ENCODE measurements around the gene LAMTOR4. TPM values are rescaled to one million over a fixed set of nuclear protein-coding genes. Genes with fewer than 3 reads are reported as not detected.

The LAMTOR4 gene
- total and polyA plus RNA-seq, 2 of the 13 experiments (the other 11 are each of a cell fraction or from before 2014, with no cell fraction given): 115 to 118 TPM

- TF ChIP-seq MLXIP (CRISPR knock-in tag; IDR thresholded peaks at IDR 0.05; ENCODE audit: borderline replicate concordance): no peak
- TF ChIP-seq GPN1 (CRISPR knock-in tag; IDR thresholded peaks at IDR 0.05; ENCODE audit: borderline replicate concordance): no peak
- TF ChIP-seq SAP130 (CRISPR knock-in tag; IDR thresholded peaks at IDR 0.05; ENCODE audit: low read depth): peak; percentile 84
- TF ChIP-seq ZNF570 (CRISPR knock-in tag; IDR thresholded peaks at IDR 0.05; ENCODE audit: borderline replicate concordance): no peak
- TF ChIP-seq ZNF343 (CRISPR knock-in tag; IDR thresholded peaks at IDR 0.05): no peak
- TF ChIP-seq, protein P1, sequence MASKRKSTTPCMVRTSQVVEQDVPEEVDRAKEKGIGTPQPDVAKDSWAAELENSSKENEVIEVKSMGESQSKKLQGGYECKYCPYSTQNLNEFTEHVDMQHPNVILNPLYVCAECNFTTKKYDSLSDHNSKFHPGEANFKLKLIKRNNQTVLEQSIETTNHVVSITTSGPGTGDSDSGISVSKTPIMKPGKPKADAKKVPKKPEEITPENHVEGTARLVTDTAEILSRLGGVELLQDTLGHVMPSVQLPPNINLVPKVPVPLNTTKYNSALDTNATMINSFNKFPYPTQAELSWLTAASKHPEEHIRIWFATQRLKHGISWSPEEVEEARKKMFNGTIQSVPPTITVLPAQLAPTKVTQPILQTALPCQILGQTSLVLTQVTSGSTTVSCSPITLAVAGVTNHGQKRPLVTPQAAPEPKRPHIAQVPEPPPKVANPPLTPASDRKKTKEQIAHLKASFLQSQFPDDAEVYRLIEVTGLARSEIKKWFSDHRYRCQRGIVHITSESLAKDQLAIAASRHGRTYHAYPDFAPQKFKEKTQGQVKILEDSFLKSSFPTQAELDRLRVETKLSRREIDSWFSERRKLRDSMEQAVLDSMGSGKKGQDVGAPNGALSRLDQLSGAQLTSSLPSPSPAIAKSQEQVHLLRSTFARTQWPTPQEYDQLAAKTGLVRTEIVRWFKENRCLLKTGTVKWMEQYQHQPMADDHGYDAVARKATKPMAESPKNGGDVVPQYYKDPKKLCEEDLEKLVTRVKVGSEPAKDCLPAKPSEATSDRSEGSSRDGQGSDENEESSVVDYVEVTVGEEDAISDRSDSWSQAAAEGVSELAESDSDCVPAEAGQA (IDR thresholded peaks at IDR 0.05; ENCODE audit: low read depth): no peak
- TF ChIP-seq, protein P1 (CRISPR knock-in tag; IDR thresholded peaks at IDR 0.05; ENCODE audit: borderline replicate concordance): no peak
- TF ChIP-seq CENPT (CRISPR knock-in tag; IDR thresholded peaks at IDR 0.05; ENCODE audit: low read depth): no peak
- 0 out of 2 replicates have a peak, but pooled peaks have one; percentile 24 for TF ChIP-seq NFIC (IDR thresholded peaks at IDR 0.05; ENCODE audit: low read length)
- TF ChIP-seq ZNF180 (CRISPR knock-in tag; IDR thresholded peaks at IDR 0.05; ENCODE audit: borderline replicate concordance, low read depth): no peak
- TF ChIP-seq ZNF788 (CRISPR knock-in tag; IDR thresholded peaks at IDR 0.05; ENCODE audit: borderline replicate concordance): peak; percentile 79; the same call in 1 of the 2 replicates
- TF ChIP-seq ZSCAN29 (CRISPR knock-in tag; conservative IDR thresholded peaks at IDR 0.05): 0 out of 2 replicates have a peak, but pooled peaks have one; percentile 62
- no peak for TF ChIP-seq MXD1 (CRISPR knock-in tag; IDR thresholded peaks at IDR 0.05)
- TF ChIP-seq, protein P2, sequence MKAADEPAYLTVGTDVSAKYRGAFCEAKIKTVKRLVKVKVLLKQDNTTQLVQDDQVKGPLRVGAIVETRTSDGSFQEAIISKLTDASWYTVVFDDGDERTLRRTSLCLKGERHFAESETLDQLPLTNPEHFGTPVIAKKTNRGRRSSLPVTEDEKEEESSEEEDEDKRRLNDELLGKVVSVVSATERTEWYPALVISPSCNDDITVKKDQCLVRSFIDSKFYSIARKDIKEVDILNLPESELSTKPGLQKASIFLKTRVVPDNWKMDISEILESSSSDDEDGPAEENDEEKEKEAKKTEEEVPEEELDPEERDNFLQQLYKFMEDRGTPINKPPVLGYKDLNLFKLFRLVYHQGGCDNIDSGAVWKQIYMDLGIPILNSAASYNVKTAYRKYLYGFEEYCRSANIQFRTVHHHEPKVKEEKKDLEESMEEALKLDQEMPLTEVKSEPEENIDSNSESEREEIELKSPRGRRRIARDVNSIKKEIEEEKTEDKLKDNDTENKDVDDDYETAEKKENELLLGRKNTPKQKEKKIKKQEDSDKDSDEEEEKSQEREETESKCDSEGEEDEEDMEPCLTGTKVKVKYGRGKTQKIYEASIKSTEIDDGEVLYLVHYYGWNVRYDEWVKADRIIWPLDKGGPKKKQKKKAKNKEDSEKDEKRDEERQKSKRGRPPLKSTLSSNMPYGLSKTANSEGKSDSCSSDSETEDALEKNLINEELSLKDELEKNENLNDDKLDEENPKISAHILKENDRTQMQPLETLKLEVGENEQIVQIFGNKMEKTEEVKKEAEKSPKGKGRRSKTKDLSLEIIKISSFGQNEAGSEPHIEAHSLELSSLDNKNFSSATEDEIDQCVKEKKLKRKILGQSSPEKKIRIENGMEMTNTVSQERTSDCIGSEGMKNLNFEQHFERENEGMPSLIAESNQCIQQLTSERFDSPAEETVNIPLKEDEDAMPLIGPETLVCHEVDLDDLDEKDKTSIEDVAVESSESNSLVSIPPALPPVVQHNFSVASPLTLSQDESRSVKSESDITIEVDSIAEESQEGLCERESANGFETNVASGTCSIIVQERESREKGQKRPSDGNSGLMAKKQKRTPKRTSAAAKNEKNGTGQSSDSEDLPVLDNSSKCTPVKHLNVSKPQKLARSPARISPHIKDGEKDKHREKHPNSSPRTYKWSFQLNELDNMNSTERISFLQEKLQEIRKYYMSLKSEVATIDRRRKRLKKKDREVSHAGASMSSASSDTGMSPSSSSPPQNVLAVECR (CRISPR knock-in tag; IDR thresholded peaks at IDR 0.05; ENCODE audit: borderline replicate concordance): peak; percentile 41; the same call in 1 of the 2 replicates
These were observed 26.7 kb upstream of the LAMTOR4 start (continued) for GRCh38 chr7:100122067-100122466.
